ENCODE measurements around the gene TWIST2.

The TWIST2 gene

DNA sequence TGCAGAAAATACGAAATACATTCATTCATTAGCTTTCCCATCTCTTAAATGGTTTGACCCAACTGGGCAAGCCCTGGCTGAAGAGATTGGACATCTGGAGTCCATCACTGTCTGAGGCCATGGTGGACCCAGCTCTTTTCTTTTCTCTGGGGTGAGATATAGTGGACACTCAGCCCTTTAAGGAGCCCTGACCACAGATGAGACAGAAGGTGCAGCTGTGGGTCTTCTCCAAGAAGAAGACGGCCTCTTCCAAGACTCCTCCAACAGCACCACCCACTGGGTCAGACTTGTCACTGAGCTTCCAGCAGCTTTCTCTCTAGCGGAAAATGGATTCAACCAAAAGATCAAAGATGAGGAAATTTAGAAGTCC, 27.2 kb downstream of the TWIST2 start:
- DNase-seq = no peak

DNA sequence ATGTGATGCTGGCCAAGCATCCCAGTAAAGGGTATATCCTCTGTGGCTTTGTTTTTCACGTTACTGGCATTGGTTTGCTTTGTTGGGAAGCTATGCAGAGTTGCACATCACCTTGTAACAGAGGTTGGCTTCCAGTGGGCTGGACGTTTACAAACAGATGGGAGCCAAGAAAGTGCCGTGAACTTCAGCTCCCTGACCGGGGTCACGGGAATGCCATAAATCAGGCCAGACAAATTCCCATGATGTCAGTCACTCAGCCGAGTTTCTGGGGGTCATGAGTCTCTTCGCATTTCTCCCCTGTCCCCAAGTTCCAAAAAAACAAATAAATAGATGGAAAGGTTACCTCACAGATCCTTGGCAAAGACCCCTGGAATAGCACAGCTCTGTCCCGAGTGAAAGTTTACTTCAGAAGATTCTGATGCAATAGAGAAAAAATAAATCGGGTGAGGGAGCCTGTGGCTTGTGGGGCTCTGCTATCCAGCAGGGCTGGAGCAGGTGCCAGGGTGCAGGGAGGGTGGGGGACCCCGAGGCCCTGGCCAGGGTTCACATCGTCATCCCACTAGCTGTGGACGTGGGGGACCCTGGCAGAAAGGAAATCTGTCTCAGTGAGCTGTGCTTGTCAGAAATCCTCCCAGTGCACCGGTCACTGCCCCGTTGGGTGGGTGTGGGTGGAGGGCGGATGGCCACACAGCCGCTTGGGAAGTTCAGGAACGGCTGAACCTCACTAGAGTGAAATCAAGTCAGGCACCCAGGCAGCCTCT, 27.8 kb downstream of the TWIST2 start:
- DNase-seq = no peak

DNA sequence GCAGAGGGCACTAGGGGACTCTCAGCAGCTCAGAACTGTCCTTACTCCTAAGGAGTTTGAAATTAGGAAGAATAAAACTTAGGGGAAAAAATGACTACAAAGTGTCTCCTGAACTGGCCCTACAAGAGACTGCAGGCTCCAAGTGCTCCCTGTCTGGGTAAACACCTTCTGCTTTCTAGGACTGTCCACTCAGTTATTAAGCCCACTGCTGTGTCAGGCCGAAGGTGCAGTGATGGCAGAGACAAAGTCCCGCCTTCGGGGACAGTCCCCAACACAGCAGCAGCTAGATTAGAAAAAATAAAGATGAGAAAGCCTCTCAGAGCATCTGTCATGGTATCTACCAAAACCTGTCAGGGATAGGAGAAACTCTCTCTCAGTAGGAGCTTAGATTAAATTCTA, 28.3 kb downstream of the TWIST2 start:
- no peak for DNase-seq

DNA sequence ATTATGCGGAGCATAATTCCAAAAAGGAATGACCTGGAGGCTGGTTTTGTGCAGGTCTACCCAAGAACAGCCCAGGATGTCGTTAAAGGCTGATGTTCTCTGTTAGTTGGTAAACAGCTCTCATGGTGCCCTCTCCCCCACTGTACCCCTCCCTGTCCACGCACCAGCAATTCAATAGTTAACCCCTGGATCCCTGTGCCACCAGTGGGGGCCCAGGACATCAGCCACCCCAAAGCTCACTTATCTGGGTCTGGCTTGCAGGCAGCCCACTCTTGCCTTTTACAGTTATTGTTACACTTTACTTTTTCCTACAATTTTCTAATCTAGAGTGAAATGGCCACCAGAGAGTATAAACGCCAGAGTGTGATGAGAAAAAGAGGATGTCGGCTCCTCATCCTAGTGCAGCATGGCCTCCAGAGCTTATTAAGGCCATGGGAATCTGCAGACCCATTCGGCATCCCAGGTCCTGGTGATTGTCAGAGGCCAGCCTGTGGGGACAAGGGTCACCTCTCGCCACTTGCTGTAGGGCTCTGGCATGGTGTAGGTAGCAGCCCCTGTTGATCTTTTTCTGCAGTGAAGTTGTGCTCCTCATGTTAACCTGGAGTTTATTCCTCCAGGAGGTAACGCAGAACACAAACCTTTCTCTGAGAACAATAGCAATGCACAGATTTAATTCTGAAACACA, 30.3 kb downstream of the TWIST2 start:
- no peak for DNase-seq

DNA sequence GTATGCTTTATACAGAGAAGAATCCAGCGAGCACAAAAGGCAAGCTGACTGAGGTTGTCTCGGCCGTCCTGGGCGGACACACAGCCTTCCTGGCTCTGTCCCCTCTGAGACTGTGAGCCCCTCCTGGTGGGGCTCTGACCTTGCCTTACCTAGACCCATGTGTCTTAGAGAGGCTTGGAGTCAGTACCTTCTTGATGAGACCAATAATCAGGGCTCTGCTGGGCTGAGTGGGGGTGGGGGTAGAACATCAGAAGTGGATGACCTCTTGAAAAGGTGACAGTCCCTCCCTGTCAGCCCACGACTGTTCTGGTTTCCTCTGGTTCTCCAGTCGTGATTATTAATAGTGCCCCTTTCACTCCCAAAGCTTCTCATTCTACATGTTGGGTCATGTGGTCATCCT, 31.2 kb downstream of the TWIST2 start:
- DNase-seq = no peak

DNA sequence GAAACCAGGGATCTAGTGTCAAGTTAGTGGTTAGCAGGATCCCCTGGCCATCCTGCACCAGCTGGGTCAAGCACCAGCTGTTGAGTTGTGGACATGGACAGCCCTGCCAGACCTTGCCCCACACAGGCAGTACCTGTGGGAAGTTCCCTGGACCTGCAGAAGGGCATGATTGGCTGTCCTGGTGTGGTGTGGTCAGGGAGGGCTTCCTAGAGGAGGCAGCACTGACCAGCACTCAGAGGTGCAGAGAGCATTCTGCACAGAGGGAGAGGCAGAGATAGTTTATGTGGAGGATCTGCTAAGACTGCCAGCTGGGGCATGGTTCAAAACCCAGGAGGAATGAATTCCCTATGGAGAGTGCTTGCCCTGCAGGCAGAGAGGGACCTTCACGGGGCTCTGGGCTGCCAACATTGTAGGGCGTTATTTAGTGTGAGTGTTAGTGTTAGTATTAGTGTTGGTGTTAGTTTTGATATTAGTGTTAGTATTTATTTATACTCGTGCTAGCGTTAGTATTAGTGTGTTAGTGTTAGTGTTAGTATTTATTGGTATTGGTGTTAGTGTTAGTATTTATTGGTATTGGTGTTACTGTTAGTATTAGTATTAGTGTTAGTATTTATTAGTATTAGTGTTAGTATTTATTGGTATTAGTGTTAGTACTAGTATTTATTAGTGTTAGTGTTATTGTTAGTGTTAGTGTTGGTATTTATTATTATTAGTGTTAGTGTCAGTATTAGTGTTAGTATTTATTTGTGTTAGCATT, 31.9 kb downstream of the TWIST2 start:
- no peak for DNase-seq

DNA sequence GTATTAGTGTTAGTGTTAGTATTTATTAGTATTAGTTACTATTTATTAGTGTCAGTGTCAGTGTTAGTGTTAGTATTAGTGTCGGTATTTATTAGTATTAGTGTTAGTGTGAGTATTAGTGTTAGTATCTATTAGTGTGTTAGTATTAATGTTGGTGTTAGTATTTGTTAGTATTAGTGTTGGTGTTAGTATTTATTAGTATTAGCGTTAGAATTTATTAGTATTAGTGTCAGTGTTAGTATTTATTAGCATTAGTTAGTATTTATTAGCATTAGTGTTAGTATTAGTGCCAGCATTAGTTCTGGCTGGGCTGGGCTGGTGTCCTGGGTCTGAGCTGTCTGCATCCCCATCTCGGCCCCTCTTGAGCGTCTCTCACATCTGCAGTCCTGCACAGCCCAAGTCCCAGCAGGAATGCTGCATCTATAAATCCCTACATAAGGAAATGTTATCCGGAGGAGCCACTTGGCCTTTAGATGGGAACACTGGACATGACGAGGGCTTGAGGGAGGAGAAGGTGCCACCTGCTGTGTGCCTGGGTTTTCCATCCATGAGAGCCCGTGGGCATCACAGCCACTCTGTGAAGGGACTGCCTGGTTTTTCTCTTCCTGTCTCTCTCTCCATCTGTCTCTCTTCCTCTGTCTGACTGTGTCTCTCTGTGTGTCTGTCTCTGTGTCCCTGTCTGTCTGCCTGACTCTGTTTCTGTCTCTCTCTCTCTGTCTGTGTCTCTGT, 33.6 kb downstream of the TWIST2 start:
- no peak for DNase-seq

DNA sequence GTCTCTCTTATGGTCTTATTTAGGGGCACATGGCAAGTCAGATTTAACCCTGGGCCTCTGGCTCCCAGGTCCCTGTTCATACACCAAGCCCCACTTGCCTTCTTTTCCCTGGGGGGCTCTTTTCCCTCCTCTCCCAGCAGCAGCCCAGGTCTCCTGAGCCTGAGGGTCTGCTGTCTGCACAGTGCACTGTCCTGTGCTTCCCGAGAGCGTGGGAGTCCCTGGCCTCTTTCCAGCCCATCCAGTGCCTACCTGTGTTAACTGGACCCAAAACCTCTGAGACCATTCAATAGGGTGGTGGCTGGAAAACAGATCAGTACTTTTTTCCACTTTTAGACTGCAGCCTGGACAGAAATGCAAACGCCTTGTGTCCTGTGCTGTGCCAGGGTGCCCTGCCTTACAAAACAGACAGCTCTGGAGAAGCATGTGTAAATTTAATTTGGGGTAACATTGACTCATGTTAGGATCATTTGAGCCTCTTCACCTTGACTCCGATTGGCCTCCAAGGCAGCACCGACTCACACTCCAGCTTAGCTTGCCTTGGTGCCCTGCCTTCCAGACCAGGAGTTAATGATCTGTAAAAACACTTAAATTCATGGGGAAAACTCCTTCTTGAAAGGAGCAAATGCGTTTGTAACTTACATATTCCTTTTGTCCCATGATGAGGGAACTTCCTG, 34.3 kb downstream of the TWIST2 start:
- no peak for DNase-seq

DNA sequence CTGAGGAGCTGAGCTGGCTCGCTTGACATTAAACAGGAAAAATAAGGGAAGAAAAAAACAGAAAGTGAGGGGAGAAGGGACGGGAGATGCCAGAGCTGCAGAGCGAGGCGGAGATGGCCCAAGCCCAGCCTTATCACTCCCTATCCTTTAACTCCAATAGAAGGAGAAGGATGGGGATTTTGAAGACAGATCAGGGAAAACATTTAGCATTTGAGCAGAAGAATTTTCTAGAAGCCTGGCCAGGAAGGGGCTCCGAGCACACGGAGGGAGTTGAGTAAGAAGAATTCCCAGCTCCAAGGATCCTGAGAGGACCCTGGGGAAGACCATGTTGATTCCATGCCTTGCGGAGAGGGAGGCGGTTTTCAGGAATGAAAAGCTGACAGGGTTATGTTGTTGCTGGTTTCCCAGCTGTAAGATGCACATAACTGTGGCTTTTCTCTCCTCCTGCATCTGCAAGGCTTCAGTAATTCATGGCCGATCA, 35.6 kb downstream of the TWIST2 start:
- no peak for DNase-seq

DNA sequence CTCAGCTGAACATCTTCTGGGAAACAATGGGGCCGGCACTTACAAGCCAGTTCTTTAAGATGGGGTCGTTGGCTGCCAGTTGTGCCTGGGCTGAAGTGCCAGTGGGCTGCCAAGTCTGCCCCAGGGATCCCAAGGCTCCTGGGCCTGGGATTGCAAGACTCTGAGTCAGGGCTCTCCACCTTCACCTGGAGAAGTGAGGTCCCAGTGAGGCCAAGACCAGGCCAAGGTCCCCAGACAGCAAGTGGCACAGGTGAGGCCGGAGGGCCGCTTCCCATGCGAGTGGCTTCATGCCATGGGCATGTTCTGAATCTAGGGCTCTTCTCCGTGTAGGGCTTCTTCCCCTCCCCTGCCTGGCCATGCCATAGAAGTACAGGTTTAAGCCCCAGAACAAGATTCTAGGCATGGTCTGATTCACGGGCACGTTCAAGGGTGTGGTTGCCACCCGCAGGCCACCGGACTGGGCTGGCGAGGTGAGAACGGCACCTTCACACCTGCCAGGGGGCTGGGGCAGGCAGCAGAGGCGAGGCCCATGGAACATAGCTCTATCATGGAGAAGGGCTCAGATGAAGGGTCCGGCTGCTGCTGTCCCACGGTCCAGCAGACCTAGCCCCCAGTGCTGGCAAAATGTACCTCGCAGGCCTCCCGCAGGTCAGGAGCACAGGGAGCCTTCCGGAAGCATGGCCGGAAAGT, 36.4 kb downstream of the TWIST2 start:
- no peak for DNase-seq

DNA sequence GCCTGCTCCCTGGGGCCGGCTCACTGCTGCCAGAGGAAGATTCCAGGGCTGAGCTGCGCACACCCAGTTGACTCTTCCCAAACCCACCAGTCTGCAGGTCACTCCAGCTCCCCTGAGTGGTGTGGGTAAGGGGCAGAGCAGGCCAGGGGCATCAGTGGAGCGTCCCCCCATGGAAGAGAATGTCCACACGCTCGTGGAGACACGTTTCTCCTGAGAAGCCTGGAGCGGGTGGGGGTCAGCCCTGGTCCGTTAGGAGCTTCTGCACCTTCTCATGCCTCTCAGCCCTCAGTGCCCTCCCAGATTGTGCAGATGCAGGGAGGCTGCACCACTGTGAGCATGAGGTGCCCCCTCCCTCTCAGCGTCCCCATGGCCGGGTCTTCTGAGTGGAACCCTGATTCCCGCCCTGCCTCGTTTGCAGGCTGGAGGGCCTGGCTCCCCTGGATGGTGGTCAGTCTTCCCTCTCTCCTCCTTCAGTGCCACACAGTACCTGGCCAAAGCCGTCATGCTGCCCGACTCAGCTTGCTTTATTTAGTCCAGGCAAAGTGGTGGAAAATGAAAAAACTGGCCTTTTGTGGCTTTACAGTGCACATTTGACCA, 37.0 kb downstream of the TWIST2 start:
- DNase-seq = no peak

DNA sequence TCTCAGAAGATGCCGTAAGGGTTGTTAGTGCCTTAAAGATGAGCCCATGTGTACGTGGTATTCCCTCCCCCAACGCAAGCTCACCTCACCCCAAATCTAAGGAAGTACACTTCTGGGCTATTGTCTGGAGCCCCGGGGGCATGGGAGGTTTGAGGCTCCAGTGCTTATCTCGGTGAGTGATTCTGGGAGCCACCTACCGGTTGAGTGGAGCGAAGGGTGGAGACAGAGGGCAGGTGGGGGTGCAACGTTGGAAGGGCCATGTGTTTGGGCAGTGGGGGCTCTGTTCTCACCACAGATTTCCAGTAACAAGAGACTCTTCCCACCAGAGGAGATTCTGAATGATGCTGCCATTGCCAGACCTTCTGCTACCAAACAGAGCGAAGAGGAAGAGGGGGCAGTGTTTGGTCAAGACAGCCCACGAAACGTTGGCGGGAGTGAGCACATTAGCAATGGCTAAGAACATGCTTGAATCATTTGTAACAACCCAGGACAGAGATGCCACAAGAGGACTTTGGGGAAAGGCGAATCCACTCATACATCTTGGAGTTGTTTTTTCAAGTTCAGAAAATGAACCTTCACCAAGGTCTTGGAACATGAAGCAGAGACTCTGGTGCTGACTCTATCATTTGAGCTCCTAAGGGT, 38.7 kb downstream of the TWIST2 start:
- DNase-seq = no peak

DNA sequence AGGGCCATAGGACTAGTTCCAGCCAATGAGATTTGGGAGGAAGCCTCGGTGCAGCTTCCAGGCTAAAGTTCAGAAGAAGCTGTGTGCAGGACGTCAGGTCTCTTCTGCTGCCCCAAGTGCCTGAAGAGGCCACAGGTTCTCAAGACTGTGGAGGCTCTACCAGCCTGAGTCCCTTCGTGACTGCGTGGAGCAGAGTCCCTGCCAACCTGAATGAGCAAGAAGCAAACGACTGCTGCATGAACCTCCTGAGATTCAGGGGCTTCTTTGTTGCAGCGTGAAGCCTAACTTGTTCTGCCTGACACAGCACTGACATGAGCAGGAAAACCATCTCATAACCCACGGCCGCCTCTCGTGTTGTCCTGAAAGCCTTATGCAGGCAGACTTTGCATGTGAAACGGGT, 39.7 kb downstream of the TWIST2 start:
- DNase-seq = no peak

DNA sequence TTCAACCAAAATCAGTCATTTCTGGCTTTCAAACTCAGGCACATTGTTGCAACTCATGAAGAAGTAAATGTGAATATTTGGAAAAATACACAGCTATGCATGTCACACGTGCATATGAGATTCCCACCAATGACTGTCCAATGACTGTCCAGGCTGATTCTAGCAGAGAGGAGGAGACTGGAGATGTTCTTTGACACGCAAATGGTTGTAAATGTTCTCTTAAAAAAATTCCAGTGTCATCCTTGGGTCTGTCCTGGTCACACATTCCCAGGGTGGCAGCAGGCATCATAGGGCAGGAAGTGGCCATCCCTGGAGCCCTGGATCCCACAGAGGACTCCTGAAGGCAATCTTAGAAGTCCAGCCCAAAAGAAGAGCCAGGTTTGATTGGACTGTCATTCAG, 40.9 kb downstream of the TWIST2 start:
- DNase-seq = no peak

DNA sequence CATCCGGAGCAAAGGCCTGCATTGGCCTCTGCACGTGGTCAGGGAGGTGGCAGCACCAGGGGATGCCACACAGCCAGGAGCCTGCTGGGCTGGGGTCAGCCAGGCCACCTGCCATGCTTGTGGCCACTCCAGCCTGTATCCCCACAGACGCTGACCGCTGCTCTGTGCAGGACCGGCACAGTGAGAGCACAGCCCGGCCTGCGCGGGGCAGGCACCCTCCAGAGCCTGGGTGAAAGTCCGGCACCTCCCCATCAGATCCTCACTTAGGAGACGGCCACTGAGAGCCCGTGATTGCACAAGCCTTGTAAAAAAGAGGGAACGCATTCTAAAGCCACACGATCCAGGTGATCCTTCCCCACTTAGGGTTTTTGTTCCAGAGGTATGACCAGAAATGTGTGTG, 42.2 kb downstream of the TWIST2 start:
- no peak for DNase-seq

DNA sequence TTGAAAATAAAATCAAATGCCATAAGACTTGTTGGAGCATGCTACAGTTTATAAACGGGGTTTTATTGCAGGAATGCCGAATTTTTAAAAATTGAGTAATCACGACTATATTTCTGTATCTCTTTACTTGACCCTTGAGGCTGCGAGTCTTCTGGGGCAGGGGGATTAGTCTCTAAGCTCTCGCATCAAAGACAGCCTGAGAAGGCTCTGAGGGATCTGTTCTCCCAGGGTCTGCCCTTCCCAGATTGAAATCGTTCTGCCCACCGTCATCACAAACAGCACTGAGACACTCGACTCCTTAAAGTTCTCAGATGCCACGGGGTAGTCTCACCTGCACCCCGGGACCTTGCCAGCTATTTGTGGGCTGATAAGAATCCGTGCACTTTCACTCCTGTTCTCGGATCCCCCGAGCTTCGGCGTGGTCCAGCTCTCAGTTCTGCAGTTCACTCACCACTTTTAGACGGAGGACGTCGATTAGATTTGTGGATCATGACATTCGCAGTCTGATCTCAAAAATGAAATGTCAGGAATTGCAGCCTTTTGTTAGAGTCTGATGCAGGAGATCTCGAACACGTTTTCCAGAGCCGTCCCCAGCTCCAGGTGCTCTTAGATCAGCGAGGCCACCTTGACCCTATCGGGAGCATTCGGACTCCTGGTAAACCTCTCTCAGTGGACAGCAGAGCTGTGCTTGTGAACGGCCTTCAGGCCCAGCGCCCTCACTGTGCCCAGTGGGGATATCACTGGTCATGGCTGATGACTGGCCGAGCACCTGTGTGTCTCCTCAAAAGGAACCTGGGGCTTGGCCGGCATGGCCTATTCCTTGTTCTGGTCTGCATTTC, 43.0 kb downstream of the TWIST2 start:
- DNase-seq = no peak

DNA sequence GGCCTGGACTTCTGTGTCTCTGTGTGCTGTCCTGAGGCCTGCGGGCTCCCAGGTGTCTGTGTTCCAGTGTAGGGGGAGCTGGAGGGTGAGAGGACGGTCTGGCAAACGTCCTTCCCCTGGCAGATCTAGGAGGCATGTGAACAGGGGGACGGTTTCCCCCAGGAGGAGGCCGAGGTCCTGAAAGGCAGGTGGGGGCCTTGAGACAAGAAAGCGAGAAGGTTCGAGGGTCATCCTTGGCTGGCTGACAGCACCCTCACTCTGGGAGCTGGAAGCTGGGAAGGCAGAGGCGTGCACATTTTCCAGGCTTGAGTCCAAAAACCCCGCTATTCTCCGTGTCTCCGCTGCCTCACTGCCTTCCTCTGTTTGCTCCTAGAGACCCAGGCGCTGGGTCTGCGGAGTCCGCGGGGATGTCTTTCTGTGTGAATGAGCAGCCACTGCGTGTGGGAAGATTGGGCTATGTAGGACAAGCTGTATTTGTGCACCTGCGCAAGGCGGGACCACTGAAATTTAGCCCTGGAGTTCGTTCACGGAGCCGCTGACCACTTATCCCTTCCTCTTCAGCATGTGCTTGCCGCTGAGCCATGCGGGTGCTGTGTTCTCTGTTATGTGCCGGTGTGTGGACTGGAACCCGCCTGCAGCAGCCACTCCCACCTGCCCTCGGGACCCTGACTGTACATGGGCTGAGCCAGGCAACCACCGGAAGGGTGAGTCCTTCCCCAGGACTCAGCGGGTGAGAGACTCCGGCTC, 43.7 kb downstream of the TWIST2 start:
- DNase-seq = no peak

DNA sequence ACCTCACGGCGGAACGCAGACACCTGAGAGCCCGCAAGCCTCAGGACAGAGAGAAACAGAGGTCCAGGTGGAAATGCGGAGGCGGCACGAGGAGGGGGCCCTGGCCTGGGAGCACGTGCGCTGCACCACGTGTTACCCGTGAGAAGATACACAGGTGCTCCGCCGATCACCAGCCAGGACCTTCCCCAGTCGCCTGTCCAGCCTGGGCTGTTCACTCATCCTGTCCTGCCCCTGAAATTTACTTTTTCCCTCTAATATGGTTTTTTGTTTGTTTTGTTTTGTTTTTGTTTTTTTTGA, 44.3 kb downstream of the TWIST2 start:
- DNase-seq = no peak

DNA sequence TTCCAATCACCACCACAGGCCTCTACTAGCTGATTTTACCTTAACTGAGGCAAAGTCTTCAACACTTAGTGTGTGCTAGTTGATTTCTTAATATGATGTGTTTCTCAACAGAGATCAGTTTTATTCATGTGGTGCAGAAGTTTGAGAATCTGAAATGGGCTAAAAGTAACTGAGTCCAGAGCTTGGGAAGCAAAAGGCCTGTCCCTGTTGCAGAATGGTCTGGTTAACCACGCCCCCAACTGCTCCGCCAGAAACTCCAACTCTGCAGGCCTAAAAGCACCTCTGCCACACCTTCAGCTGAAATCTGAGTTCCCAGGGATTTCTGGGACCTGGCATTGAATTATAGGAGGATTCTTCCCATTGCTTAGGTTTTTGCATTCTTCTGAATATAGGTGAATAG, 44.9 kb downstream of the TWIST2 start:
- DNase-seq = no peak

Data from NCI-H1417 treated with DMSO at 0.1 percent for 48 hours (cell line).